H1 (cell line): Measurements from ENCODE around the gene SMOC2. TPM values are rescaled to one million over a fixed set of nuclear protein-coding genes. Genes with fewer than 3 reads are reported as not detected.

Source experiments
- CTCF ChIA-PET: fragments of 300-600 bp; sonication (Branson Sonifier 250); formaldehyde crosslinking; loops from one replicate; lab custom pipeline; 2021; ENCODE audit not compliant: partially characterized antibody; lab: Charles Lee
- POLR2A ChIA-PET: fragments of 300-600 bp; sonication (Branson Sonifier 250); formaldehyde crosslinking; loops from one replicate; lab custom pipeline; 2021; ENCODE audit warnings: inconsistent platforms; ENCODE audit not compliant: partially characterized antibody; lab: Charles Lee
- DNase-seq, 2 experiments: peaks; one replicate each; pipeline versions ENCODE4 v3.0.0 to v3.0.0-alpha.2; 2010 to 2022; ENCODE audit warnings: low spot score in 2 of 2, low read depth in 1 of 2, mixed read lengths in 1 of 2
- FAIRE-seq: peaks from 2 replicates; lab custom pipeline; 2011; peaks lifted over from hg19 to GRCh38; lab: Jason Lieb, UNC
- H2AFZ ChIP-seq: 2 replicates; pipeline ENCODE4 v1.8.1; 2012; ENCODE audit warnings: low read length, inconsistent platforms
- H2AK5ac ChIP-seq: 2 replicates; pipeline ENCODE4 v1.6.1; 2013; ENCODE audit warnings: low read depth, low read length
- H2BK120ac ChIP-seq: replicated peaks from 2 replicates; pipeline ENCODE3; 2013; ENCODE audit warnings: low read depth, low read length, inconsistent platforms
- H2BK12ac ChIP-seq: 2 replicates; pipeline ENCODE4 v1.6.1; 2013; ENCODE audit warnings: low read depth, low read length
- H2BK15ac ChIP-seq: 2 replicates; pipeline ENCODE4 v1.6.1; 2013; ENCODE audit warnings: low read length
- H2BK20ac ChIP-seq: 2 replicates; pipeline ENCODE4 v1.6.1; 2013; ENCODE audit warnings: low read length
- H2BK5ac ChIP-seq: 2 replicates; pipeline ENCODE4 v1.6.1; 2013; ENCODE audit warnings: low read depth, low read length
- H3K14ac ChIP-seq: 2 replicates; pipeline ENCODE4 v1.6.1; 2013; ENCODE audit warnings: inconsistent platforms; ENCODE audit not compliant: insufficient read length
- H3K18ac ChIP-seq: 2 replicates; pipeline ENCODE4 v1.6.1; 2013; ENCODE audit warnings: low read length; ENCODE audit errors: extremely low read depth
- H3K23ac ChIP-seq: 2 replicates; pipeline ENCODE4 v1.6.1; 2013; ENCODE audit warnings: inconsistent platforms; ENCODE audit not compliant: insufficient read length
- H3K23me2 ChIP-seq: 2 replicates; pipeline ENCODE4 v1.6.1; 2013; ENCODE audit warnings: low read depth, low read length
- H3K27ac ChIP-seq: 2 replicates; pipeline ENCODE4 v1.6.1; 2011; ENCODE audit warnings: low read depth, low read length, inconsistent platforms
- H3K27me3 ChIP-seq, 4 experiments: replicated peaks in 1 of 4; 1 replicate in 1 of 4; 2 replicates in 3 of 4; pipeline versions ENCODE4 v1.6.1 to v1.8.1; 2011 to 2013; ENCODE audit warnings: low read length in 3 of 4, mild to moderate bottlenecking in 3 of 4, inconsistent platforms in 2 of 4, mixed read lengths in 2 of 4, moderate library complexity in 1 of 4; ENCODE audit not compliant: control insufficient read depth in 3 of 4, insufficient read depth in 3 of 4; ENCODE audit errors: extremely low read depth in 1 of 4
- H3K36me3 ChIP-seq, 4 experiments: 2 replicates each; pipeline versions ENCODE4 v1.6.1 to v1.8.1; 2011 to 2013; ENCODE audit warnings: mild to moderate bottlenecking in 4 of 4, low read length in 3 of 4, moderate library complexity in 2 of 4, control low read depth in 1 of 4, inconsistent platforms in 1 of 4; ENCODE audit not compliant: insufficient read depth in 4 of 4, control insufficient read depth in 2 of 4
- H3K4ac ChIP-seq: replicated peaks from 2 replicates; pipeline ENCODE3; 2013; ENCODE audit warnings: low read length, low read depth, mixed read lengths, inconsistent platforms; ENCODE audit not compliant: insufficient read length
- H3K4me1 ChIP-seq, 4 experiments: replicated peaks in 1 of 4; 1 replicate in 1 of 4; 2 replicates in 3 of 4; pipeline versions ENCODE4 v1.6.1 to v1.8.1; 2011 to 2013; ENCODE audit warnings: low read length in 3 of 4, inconsistent platforms in 2 of 4, mixed read lengths in 1 of 4; ENCODE audit not compliant: insufficient read depth in 4 of 4, control insufficient read depth in 3 of 4
- H3K4me2 ChIP-seq, 2 experiments: 2 replicates each; pipeline versions ENCODE4 v1.6.1 to v1.8.1; 2011 to 2013; ENCODE audit warnings: low read depth in 2 of 2, low read length in 2 of 2, control low read depth in 1 of 2, inconsistent platforms in 1 of 2, mild to moderate bottlenecking in 1 of 2; ENCODE audit not compliant: insufficient read depth in 1 of 2
- H3K4me3 ChIP-seq, 4 experiments: fragments of 200-600, 300-600 bp in 1 of 4; sonication (generic), shearing (Covaris generic), sonication (Bioruptor Twin) in 1 of 4; 2 replicates each; pipeline versions ENCODE4 v1.5.1 to v1.8.1; 2011 to 2016; ENCODE audit warnings: low read length in 4 of 4, low read depth in 3 of 4, control low read depth in 2 of 4, inconsistent platforms in 2 of 4, mild to moderate bottlenecking in 2 of 4, mixed read lengths in 1 of 4, moderate library complexity in 1 of 4; ENCODE audit not compliant: insufficient read depth in 2 of 4; ENCODE audit errors: extremely low read depth in 1 of 4
- H3K56ac ChIP-seq: replicated peaks from 2 replicates; pipeline ENCODE3; 2013; ENCODE audit warnings: low read depth, mild to moderate bottlenecking, mixed read lengths, low read length, inconsistent platforms; ENCODE audit not compliant: insufficient read length
- H3K79me1 ChIP-seq: 2 replicates; pipeline ENCODE4 v1.6.1; 2013; ENCODE audit warnings: low read depth, low read length, control low read depth
- H3K79me2 ChIP-seq, 2 experiments: 2 replicates each; pipeline versions ENCODE4 v1.6.1 to v1.8.1; 2012 to 2013; ENCODE audit warnings: low read length in 2 of 2, mild to moderate bottlenecking in 2 of 2, inconsistent platforms in 1 of 2; ENCODE audit not compliant: insufficient read depth in 2 of 2, control insufficient read depth in 1 of 2
- H3K9ac ChIP-seq, 4 experiments: replicated peaks in 1 of 4; 1 replicate in 1 of 4; 2 replicates in 3 of 4; pipeline versions ENCODE4 v1.6.1 to v1.8.1; 2011 to 2013; ENCODE audit warnings: low read depth in 3 of 4, low read length in 3 of 4, control low read depth in 2 of 4, mild to moderate bottlenecking in 2 of 4, moderate library complexity in 2 of 4, inconsistent platforms in 1 of 4; ENCODE audit errors: extremely low read depth in 1 of 4
- H3K9me3 ChIP-seq, 2 experiments: 2 replicates each; pipeline versions ENCODE4 v1.6.1 to v1.8.1; 2012 to 2013; ENCODE audit warnings: mild to moderate bottlenecking in 2 of 2, moderate library complexity in 2 of 2, control low read depth in 1 of 2, inconsistent platforms in 1 of 2, low read depth in 1 of 2, low read length in 1 of 2, mixed read lengths in 1 of 2; ENCODE audit not compliant: insufficient read depth in 2 of 2
- H4K20me1 ChIP-seq, 2 experiments: replicated peaks in 1 of 2; 2 replicates each; pipeline versions ENCODE3 to v1.8.1; 2011 to 2013; ENCODE audit warnings: inconsistent platforms in 2 of 2, low read length in 2 of 2, mild to moderate bottlenecking in 1 of 2; ENCODE audit not compliant: insufficient read depth in 2 of 2, control insufficient read depth in 1 of 2
- H4K5ac ChIP-seq: 2 replicates; pipeline ENCODE4 v1.6.1; 2013; ENCODE audit warnings: low read length, low read depth, mixed read lengths, inconsistent platforms; ENCODE audit not compliant: insufficient read length
- H4K8ac ChIP-seq: 2 replicates; pipeline ENCODE4 v1.8.0; 2013; ENCODE audit warnings: mild to moderate bottlenecking, moderate library complexity, low read length, inconsistent platforms; ENCODE audit not compliant: insufficient read depth; ENCODE audit errors: extremely low read depth
- H4K91ac ChIP-seq: replicated peaks from 2 replicates; pipeline ENCODE3; 2013; ENCODE audit warnings: low read length, mixed read lengths, inconsistent platforms; ENCODE audit not compliant: insufficient read length
- BACH1 ChIP-seq: IDR thresholded peaks from 2 replicates; pipeline ENCODE4 v1.6.1; 2012; ENCODE audit warnings: low read length, improper control_type of control experiment
- EP300 ChIP-seq, 2 experiments: IDR thresholded peaks; 1 replicate in 1 of 2; 2 replicates in 1 of 2; pipeline ENCODE4 v1.6.1; 2011 to 2012; ENCODE audit warnings: low read depth in 2 of 2, low read length in 2 of 2, mild to moderate bottlenecking in 2 of 2, borderline replicate concordance in 1 of 2, inconsistent platforms in 1 of 2, moderate library complexity in 1 of 2
- PHF8 ChIP-seq: fragments of 200-600 bp; sonication (generic); conservative IDR thresholded peaks from 2 replicates; pipeline ENCODE4 v1.7.1; 2012; ENCODE audit warnings: low read depth, mild to moderate bottlenecking, inconsistent platforms, low read length, moderate library complexity
- SIN3A ChIP-seq, 2 experiments: IDR thresholded peaks in 1 of 2; conservative IDR thresholded peaks in 1 of 2; 2 replicates each; pipeline ENCODE4 v1.6.1; 2011 to 2012; ENCODE audit warnings: low read length in 2 of 2, improper control_type of control experiment in 1 of 2, low read depth in 1 of 2, mild to moderate bottlenecking in 1 of 2
- WGBS, 2 experiments: shearing (Covaris generic) in 1 of 2; methylation state at CpG; one replicate each; pipeline versions ENCODE4 v1.1.6 to v1.1.7; 2013 to 2015; ENCODE audit warnings: low lambda C conversion rate in 2 of 2, mixed read lengths in 2 of 2, inconsistent platforms in 1 of 2, low coverage in 1 of 2, missing lambda C conversion rate in 1 of 2; ENCODE audit not compliant: insufficient replicate concordance in 2 of 2, insufficient coverage in 1 of 2, insufficient read length in 1 of 2; ENCODE audit errors: extremely low coverage in 1 of 2, missing lambda C conversion rate in 1 of 2; 5-methylcytosine and 5-hydroxymethylcytosine counted together
- polyA plus RNA-seq, 7 experiments: library from polyadenylated mRNA; depleted of rRNA in 3 of 7; stranded (reverse) in 5 of 7; unstranded in 2 of 7; fragments of >200 nt in 5 of 7; fragments of 200-250 nt in 2 of 7; gene quantifications; 1 replicate in 5 of 7; 2 replicates in 1 of 7; 4 replicates in 1 of 7; pipeline versions ENCODE4 v1.2.1 to v1.2.3, GENCODE V29; 2011 to 2013; ENCODE audit warnings: missing spikeins in 2 of 7, mixed read lengths in 2 of 7
- total RNA-seq: library from RNA; stranded (reverse); fragmentation: NEBNext Ultra II Directional; extraction: Animal tissue kit (Norgen Biotek cat#: 25700); gene quantifications from 2 replicates; pipeline ENCODE4 v1.2.1, GENCODE V29; 2021

Gene SMOC2
- total and polyA plus RNA-seq, 2 of the 8 experiments (the other 6 are each of a cell fraction or from before 2014, with no cell fraction given): 7.7 to 8.5 TPM

- H3K9me3 ChIP-seq: no peaks in the 10 kb centered on the region; a peak in 1 of 4 replicates
- H3K56ac ChIP-seq: no peak overlapping the region
- no peaks in the 10 kb centered on the region for H3K36me3 ChIP-seq
- no peaks in the 10 kb centered on the region; the same call in 1 of the 2 replicates for H3K79me1 ChIP-seq
- no peak overlapping the region for H4K91ac ChIP-seq
- H2BK12ac ChIP-seq: no peak overlapping the region
- no peak overlapping the region for H3K14ac ChIP-seq
- CTCF ChIA-PET: no interaction called here
- WGBS, 2 experiments: 90% methylated on average over 5 of the region's 5 CpGs; no CpG with 5 or more reads in 1 of the 2 experiments
- H4K5ac ChIP-seq: no peak overlapping the region
- no peak overlapping the region for H2AK5ac ChIP-seq
- no peaks in the 10 kb centered on the region for H3K4me1 ChIP-seq
- no peaks in the 10 kb centered on the region for H3K27me3 ChIP-seq
- no peak overlapping the region for H2BK20ac ChIP-seq
- no peak for TF ChIP-seq SIN3A (conservative IDR thresholded peaks at IDR 0.05 in 1 of 2, IDR thresholded peaks at IDR 0.05 in 1 of 2; ENCODE audit: low read depth in 1 of 2, low read length in 2 of 2)
- TF ChIP-seq PHF8: no peak
- no peak for TF ChIP-seq EP300 (IDR thresholded peaks at IDR 0.05; ENCODE audit: borderline replicate concordance in 1 of 2, low read depth in 2 of 2, low read length in 2 of 2)
- no peak for TF ChIP-seq BACH1
- H3K4me3 ChIP-seq: no peak overlapping the region
- no peak overlapping the region for H3K27ac ChIP-seq
- H2BK5ac ChIP-seq: no peak overlapping the region
- DNase-seq (no peak), FAIRE-seq (no peak)
- no peak overlapping the region for H3K18ac ChIP-seq
- no peak overlapping the region for H4K8ac ChIP-seq
- POLR2A ChIA-PET: no interaction called here
- H3K4me2 ChIP-seq: no peak overlapping the region
- H2AFZ ChIP-seq: no peak overlapping the region
- H3K4ac ChIP-seq: no peak overlapping the region
- H4K20me1 ChIP-seq: no peaks in the 10 kb centered on the region
- no peaks in the 10 kb centered on the region for H3K23me2 ChIP-seq
- H3K79me2 ChIP-seq: no peaks in the 10 kb centered on the region
- H2BK15ac ChIP-seq: no peak overlapping the region
- H3K9ac ChIP-seq: no peak overlapping the region
- H3K23ac ChIP-seq: no peak overlapping the region
- H2BK120ac ChIP-seq: no peak overlapping the region
Measured at GRCh38 chr6:168485818-168486217, 44.8 kb downstream of the SMOC2 start.
